GM18507 (cell line): ENCODE data around the gene AGO3.

Experiments used
- DNase-seq: peaks from one replicate; pipeline ENCODE4 v3.0.0; 2011; ENCODE audit warnings: low read depth; ENCODE audit not compliant: insufficient read length; ENCODE audit errors: extremely low spot score
- FAIRE-seq: peaks from 2 replicates; lab custom pipeline; 2011; peaks lifted over from hg19 to GRCh38; lab: Jason Lieb, UNC

The AGO3 gene

GRCh38 chr1:36091141-36091540 lies 160.2 kb downstream of the AGO3 start:
- FAIRE-seq: no peak

GRCh38 chr1:36091698-36092097 lies 160.8 kb downstream of the AGO3 start:
- FAIRE-seq (no peak), DNase-seq (no peak)

More at GRCh38 chr1:36091141-36091540, 160.2 kb downstream of the AGO3 start:
- DNase-seq: no peak

- DNase-seq (no peak), FAIRE-seq (no peak)
Measured at GRCh38 chr1:36092166-36092797, 161.4 kb downstream of the AGO3 start.

GRCh38 chr1:36092798-36093185 lies 161.9 kb downstream of the AGO3 start:
- FAIRE-seq: no peak
- no peak for DNase-seq

- DNase-seq: no peak
- FAIRE-seq: no peak
Measured at GRCh38 chr1:36093226-36093625, 162.3 kb downstream of the AGO3 start.

- no peak for DNase-seq
- no peak for FAIRE-seq
Measured at GRCh38 chr1:36093929-36094328, 163.0 kb downstream of the AGO3 start.

- DNase-seq (no peak), FAIRE-seq (no peak)
Measured at GRCh38 chr1:36094621-36095061, 163.7 kb downstream of the AGO3 start.

- no peak for DNase-seq
- no peak for FAIRE-seq
Measured at GRCh38 chr1:36095760-36096405, 165.0 kb downstream of the AGO3 start.

GRCh38 chr1:36096500-36097432 lies 165.9 kb downstream of the AGO3 start:
- FAIRE-seq (no peak), DNase-seq (no peak)

- no peak for FAIRE-seq
- DNase-seq: no peak
Measured at GRCh38 chr1:36097693-36098585, 167.0 kb downstream of the AGO3 start.

- FAIRE-seq (no peak), DNase-seq (no peak)
Measured at GRCh38 chr1:36098650-36099365, 167.9 kb downstream of the AGO3 start.

GRCh38 chr1:36099681-36100341 lies 168.9 kb downstream of the AGO3 start:
- DNase-seq: peak; percentile 75
- peak; percentile 96 for FAIRE-seq

GRCh38 chr1:36100376-36100775 lies 169.5 kb downstream of the AGO3 start:
- no peak for FAIRE-seq

GRCh38 chr1:36101546-36101945 lies 170.6 kb downstream of the AGO3 start:
- FAIRE-seq (no peak), DNase-seq (no peak)

More at GRCh38 chr1:36100376-36100775, 169.5 kb downstream of the AGO3 start:
- DNase-seq: no peak

- no peak for FAIRE-seq
- DNase-seq: no peak
Measured at GRCh38 chr1:36106269-36106668, 175.4 kb downstream of the AGO3 start.

- DNase-seq (no peak), FAIRE-seq (no peak)
Measured at GRCh38 chr1:36107394-36107793, 176.5 kb downstream of the AGO3 start.

- FAIRE-seq (no peak), DNase-seq (no peak)
Measured at GRCh38 chr1:36108314-36108713, 177.4 kb downstream of the AGO3 start.

- FAIRE-seq (no peak), DNase-seq (no peak)
Measured at GRCh38 chr1:36109041-36109679, 178.3 kb downstream of the AGO3 start.
